Small intestine (tissue), 7 donors: ENCODE results near the gene MID1. TPM values are rescaled to one million over a fixed set of nuclear protein-coding genes. Genes with fewer than 3 reads are reported as not detected.

Experiments
- DNase-seq, 2 donors: peaks; one replicate each; pipeline versions ENCODE4 v3.0.0 to v3.0.0-alpha.2; 2013
- FAIRE-seq: peaks from 2 replicates; lab custom pipeline; 2012; peaks lifted over from hg19 to GRCh38; lab: Jason Lieb, UNC
- H3K27ac ChIP-seq, 3 donors: one replicate each; pipeline ENCODE4 v1.5.1; 2013; ENCODE audit warnings: low read length in 2 of 3, mild to moderate bottlenecking in 2 of 3, control low read depth in 1 of 3, inconsistent platforms in 1 of 3, low read depth in 1 of 3, moderate library complexity in 1 of 3
- H3K27me3 ChIP-seq, 3 donors: one replicate each; pipeline ENCODE4 v1.6.1; 2013; ENCODE audit warnings: low read length in 3 of 3, inconsistent platforms in 1 of 3; ENCODE audit not compliant: control insufficient read depth in 3 of 3, insufficient read depth in 3 of 3
- H3K36me3 ChIP-seq, 3 donors: one replicate each; pipeline ENCODE4 v1.6.1; 2013; ENCODE audit warnings: low read length in 3 of 3, inconsistent platforms in 1 of 3, low read depth in 1 of 3, mild to moderate bottlenecking in 1 of 3, moderate library complexity in 1 of 3; ENCODE audit not compliant: control insufficient read depth in 3 of 3, insufficient read depth in 2 of 3
- H3K4me1 ChIP-seq, 3 donors: one replicate each; pipeline ENCODE4 v1.6.1; 2013; ENCODE audit warnings: low read length in 2 of 3, inconsistent platforms in 1 of 3, low read depth in 1 of 3, mild to moderate bottlenecking in 1 of 3, moderate library complexity in 1 of 3; ENCODE audit not compliant: control insufficient read depth in 3 of 3, insufficient read depth in 2 of 3
- H3K4me3 ChIP-seq, 3 donors: one replicate each; pipeline ENCODE4 v1.5.1; 2013; ENCODE audit warnings: low read length in 3 of 3, control low read depth in 1 of 3, inconsistent platforms in 1 of 3, low read depth in 1 of 3, mild to moderate bottlenecking in 1 of 3, moderate library complexity in 1 of 3
- H3K9me3 ChIP-seq, 2 donors: one replicate each; pipeline ENCODE4 v1.6.1; 2013; ENCODE audit warnings: low read depth in 1 of 2, low read length in 1 of 2; ENCODE audit not compliant: control insufficient read depth in 2 of 2, insufficient read depth in 1 of 2
- WGBS, 3 donors: extraction: QIAGEN DNeasy Blood & Tissue Kit; methylation state at CpG; one replicate each; pipeline ENCODE4 v1.1.7; 2013; 5-methylcytosine and 5-hydroxymethylcytosine counted together
- polyA plus RNA-seq, 4 donors: library from polyadenylated mRNA; stranded (reverse) in 3 of 4; unstranded in 1 of 4; fragments of 200-250 nt in 3 of 4; fragments of 120-200 nt in 1 of 4; gene quantifications; one replicate each; pipeline versions ENCODE4 v1.2.1 to v1.2.3, GENCODE V29; 2013
- donor health status: healthy with polysubstance abuse.
- donor health status: control.
- donor health status: control.
- donor health status: Bipolar disorder and iron deficiency.
- donor health status: healthy.

Gene MID1
- polyA plus RNA-seq, 4 donors = 1.9 to 11.6 (median 4.6) TPM

DNA sequence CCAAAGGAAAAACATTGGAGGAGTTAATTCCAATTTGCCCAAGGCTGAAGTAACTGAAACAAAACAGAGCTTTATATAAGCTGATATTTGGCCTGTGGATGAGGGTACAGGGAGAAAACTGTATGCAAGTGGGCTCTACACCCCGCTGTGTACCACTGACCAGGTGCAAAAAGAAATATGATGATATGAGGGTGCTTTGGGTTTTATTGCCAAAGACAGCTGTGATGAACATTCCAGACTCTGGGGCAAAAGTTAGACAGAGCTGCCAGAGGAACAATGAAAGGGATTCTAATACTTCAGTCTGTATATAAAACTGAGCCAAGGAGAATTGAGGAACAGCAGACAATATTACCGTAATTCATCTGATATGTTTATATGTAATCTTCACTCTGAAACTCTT, 117.4 kb downstream of the MID1 start:
- Histone ChIP-seq H3K9me3 (no peaks in the 10 kb centered on the region), H3K4me1 (no peaks in the 10 kb centered on the region), H3K27me3 (no peaks in the 10 kb centered on the region), H3K4me3 (no peak overlapping the region), H3K27ac (no peak overlapping the region), H3K36me3 (no peaks in the 10 kb centered on the region)
- FAIRE-seq (no peak), DNase-seq (no peak)
- 53 to 77% (median 69%) methylated on average over 2 of the region's 2 CpGs for WGBS, 3 donors

DNA sequence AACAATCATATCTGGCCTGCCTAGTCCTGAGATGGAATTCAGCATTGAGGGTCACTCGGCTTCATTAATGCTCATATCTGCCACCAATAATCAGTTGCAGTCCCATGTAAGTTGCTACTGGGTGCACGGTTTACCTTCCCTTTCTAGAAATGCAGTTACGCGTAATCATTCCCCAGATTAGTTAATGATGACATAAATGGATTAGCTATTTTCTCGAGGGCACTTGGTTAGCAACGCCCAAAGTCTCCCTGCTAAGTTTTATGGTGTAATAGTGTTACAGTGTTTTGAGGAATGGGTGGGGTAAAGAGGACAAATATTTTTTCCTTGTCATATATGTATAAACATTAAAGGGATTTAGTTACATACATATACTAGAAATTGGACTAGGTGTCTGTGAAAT, 118.8 kb downstream of the MID1 start:
- 22 to 66% (median 55%) methylated on average over 6 of the region's 6 CpGs for WGBS, 3 donors
- FAIRE-seq = no peak
- H3K4me3 ChIP-seq = no peak overlapping the region
- DNase-seq = peak; percentile 26 to 58
- H3K27ac ChIP-seq = no peak overlapping the region
- no peaks in the 10 kb centered on the region for H3K4me1 ChIP-seq
- H3K9me3 ChIP-seq = no peaks in the 10 kb centered on the region
- no peaks in the 10 kb centered on the region for H3K27me3 ChIP-seq
- H3K36me3 ChIP-seq = no peaks in the 10 kb centered on the region

DNA sequence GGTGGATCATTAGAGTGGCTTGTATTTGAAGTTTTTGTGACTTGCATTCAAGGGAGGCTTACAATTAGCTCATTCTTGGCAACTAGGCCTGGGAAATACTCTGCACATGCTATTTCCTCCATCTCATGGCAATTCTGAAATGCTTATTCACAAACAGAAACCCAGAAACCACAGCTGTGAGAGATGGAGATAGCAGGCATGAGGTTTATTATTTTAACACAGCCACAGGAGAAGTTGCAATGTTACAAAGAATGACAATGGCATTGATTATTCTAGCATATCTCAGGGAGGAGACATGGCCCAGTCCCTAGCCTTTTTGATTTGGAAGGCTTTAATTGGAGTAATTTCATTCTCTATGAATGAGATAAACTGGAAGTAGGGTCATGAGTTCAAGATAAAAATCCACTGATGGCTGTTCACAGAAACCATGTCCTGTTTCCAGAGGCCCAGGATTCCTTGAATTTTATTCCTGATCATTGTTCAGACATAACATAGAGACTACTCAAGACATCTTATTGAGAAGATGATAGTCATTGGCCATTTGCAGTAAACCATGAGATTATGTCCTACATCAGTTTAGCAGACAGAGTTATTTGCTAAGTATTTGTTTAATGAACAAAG, 123.9 kb downstream of the MID1 start:
- Histone ChIP-seq H3K36me3 (no peaks in the 10 kb centered on the region), H3K9me3 (no peaks in the 10 kb centered on the region), H3K27me3 (no peaks in the 10 kb centered on the region), H3K4me3 (no peak overlapping the region), H3K27ac (no peak overlapping the region), H3K4me1 (no peaks in the 10 kb centered on the region)
- FAIRE-seq = no peak
- DNase-seq = no peak

DNA sequence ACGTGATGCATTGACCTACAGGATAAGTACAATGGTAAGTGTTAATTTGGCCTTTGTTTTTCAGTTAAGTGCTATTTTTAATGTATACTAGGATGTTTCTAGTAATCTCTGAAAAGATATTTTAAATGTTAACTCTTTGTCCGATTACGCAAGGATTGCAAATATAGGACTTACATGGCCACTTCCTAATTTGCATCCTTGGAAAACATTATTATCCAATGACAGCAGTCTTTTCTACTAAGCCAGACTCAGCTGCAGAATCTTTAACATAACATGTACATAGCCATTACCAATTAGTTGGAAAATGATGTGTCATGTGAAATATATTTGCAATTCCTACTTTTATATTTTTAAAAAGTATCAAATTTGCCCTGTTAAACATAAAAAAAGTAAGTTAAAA, 124.7 kb downstream of the MID1 start:
- 90 to 95% (median 92%) methylated on average over 3 of the region's 3 CpGs for WGBS, 3 donors
- no peaks in the 10 kb centered on the region for H3K4me1 ChIP-seq
- no peak overlapping the region for H3K27ac ChIP-seq
- DNase-seq = no peak
- no peaks in the 10 kb centered on the region for H3K9me3 ChIP-seq
- no peaks in the 10 kb centered on the region for H3K27me3 ChIP-seq
- H3K36me3 ChIP-seq = no peaks in the 10 kb centered on the region
- no peak overlapping the region for H3K4me3 ChIP-seq
- no peak for FAIRE-seq

DNA sequence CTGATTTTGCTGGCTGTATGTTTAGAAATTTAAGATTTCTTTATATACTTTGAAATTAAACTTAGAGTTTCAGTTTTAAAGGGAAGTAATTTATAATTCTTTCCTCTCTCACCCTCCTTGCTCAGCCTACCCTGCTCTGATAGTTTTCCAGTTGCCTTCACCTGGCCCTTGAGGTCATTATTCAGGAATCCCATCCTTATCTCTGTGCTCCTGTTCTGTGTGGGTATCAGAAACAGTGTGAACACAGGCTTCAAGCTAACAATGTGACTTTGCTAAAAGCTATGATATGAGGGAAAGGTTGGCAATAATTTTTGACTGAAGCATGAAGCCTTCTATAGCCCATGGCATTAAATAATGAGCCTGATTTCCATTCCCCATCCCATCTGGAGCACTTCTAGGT, 128.1 kb downstream of the MID1 start:
- no peak for DNase-seq
- Histone ChIP-seq H3K27me3 (no peaks in the 10 kb centered on the region), H3K9me3 (no peaks in the 10 kb centered on the region), H3K4me3 (no peak overlapping the region), H3K4me1 (no peaks in the 10 kb centered on the region), H3K27ac (no peak overlapping the region), H3K36me3 (no peaks in the 10 kb centered on the region)
- FAIRE-seq = no peak

DNA sequence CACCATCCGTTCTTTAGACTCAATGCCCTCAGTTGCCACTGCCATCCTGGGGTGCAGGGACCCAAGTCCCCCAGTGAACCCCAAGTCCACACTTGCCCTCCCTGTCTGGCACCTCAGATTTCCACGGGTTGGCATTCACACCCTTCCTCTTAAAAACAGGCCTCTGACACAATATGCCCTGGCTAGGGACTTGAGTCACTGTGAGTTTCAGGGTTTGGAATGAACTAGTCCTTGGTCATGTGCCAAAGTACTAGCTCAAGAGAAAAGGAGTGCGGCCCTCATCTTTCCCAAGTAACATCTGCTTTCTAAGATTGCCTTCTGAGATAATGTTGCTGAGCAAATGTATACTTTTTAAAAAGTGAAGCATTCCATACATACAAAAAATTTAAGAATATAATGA, 134.0 kb downstream of the MID1 start:
- Histone ChIP-seq H3K4me3 (no peak overlapping the region), H3K27ac (no peak overlapping the region), H3K36me3 (peaks cover 0 to 3% (median 0%) of the 10 kb centered on the region in 3 donors), H3K4me1 (no peaks in the 10 kb centered on the region), H3K27me3 (no peaks in the 10 kb centered on the region), H3K9me3 (no peaks in the 10 kb centered on the region)
- DNase-seq (no peak), FAIRE-seq (no peak)
- whole genome bisulfite sequencing, 3 donors = 66 to 87% (median 72%) methylated on average over 3 of the region's 3 CpGs

DNA sequence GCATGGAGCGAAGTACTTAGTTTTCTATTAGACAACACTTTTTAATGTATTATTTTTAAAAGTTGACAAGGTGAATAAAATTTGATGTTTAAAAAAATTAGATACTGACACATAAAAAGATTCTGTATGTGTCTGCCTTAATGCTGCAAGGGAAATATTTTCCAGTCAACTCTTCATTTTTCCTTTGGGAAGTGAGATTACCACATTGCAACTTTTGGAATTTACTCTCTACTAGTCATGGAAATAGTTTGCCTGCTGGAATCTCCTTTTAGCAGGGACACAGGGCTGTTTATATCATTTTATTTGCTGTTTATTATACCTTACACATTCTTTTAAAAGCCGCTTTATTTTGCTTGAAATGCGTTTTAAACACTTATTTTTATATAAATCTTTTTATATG, 135.1 kb downstream of the MID1 start:
- 70 to 100% (median 81%) methylated on average over 3 of the region's 3 CpGs for WGBS, 3 donors
- Histone ChIP-seq H3K4me1 (no peaks in the 10 kb centered on the region), H3K4me3 (no peak overlapping the region), H3K36me3 (peaks cover 0 to 3% (median 0%) of the 10 kb centered on the region in 3 donors), H3K27ac (no peak overlapping the region), H3K9me3 (no peaks in the 10 kb centered on the region), H3K27me3 (no peaks in the 10 kb centered on the region)
- DNase-seq (no peak), FAIRE-seq (no peak)

DNA sequence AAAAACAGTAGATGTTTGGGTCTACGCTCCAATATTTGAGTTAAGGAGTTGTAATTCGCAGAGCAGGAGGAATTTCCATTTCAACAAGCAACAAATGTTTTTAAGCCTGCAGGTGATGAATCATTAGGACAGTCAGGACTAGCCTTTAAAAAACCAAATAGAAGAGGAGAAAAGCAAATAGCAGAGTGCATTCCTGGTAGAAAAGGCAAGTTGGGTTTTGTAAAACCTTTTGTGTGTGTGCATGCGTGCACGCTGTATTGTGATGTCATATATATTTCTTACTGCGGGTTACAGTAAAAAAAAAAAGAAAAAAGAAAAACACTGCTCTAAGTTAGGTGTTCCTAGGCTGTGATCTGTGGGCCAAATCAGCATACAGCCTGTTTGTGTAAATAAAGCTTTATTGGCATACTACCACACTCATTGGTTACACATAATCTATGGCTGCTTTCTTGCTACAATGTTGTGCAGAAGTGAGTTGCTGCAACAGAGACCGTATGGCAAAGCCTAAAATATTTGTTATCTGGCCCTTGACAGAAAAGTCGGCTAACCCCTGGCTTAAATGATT, 135.6 kb downstream of the MID1 start:
- H3K4me1 ChIP-seq = no peaks in the 10 kb centered on the region
- peaks cover 0 to 3% (median 0%) of the 10 kb centered on the region in 3 donors for H3K36me3 ChIP-seq
- no peaks in the 10 kb centered on the region for H3K9me3 ChIP-seq
- FAIRE-seq = no peak
- H3K27ac ChIP-seq = no peak overlapping the region
- H3K27me3 ChIP-seq = no peaks in the 10 kb centered on the region
- no peak overlapping the region for H3K4me3 ChIP-seq
- 82 to 94% (median 92%) methylated on average over 7 of the region's 7 CpGs for WGBS, 3 donors
- no peak for DNase-seq
